Aorta (tissue), 5 donors: Measurements from ENCODE around the gene MC1R. TPM values are rescaled to one million over a fixed set of nuclear protein-coding genes. Genes with fewer than 3 reads are reported as not detected.
A peak's percentile ranks its signal among the peaks of the same experiment; 100 is the strongest.
"Not testable (repeated sequence)": the region's sequence is repeated elsewhere in the genome, so short reads cannot be mapped to it uniquely, and the experiment has no call there.

Experiments
- ATAC-seq: fragments of 200-7000 bp; cut with Tn5 transposase; one replicate; pipeline ENCODE4 v1.9.1; 2022; ENCODE audit warnings: moderate library complexity; ENCODE audit not compliant: low FRiP score
- DNase-seq, 2 donors: peaks; one replicate each; pipeline ENCODE4 v3.0.0-alpha.2; 2020
- H3K27ac ChIP-seq, 2 donors: one replicate each; pipeline ENCODE4 v1.5.1; 2013; ENCODE audit warnings: low read length in 2 of 2, mild to moderate bottlenecking in 2 of 2, moderate library complexity in 2 of 2, control low read depth in 1 of 2, inconsistent platforms in 1 of 2, low read depth in 1 of 2
- H3K27me3 ChIP-seq, 2 donors: one replicate each; pipeline ENCODE4 v1.6.1; 2013; ENCODE audit warnings: control low read depth in 1 of 2, low read length in 1 of 2, mild to moderate bottlenecking in 1 of 2, moderate library complexity in 1 of 2; ENCODE audit not compliant: insufficient read depth in 2 of 2, control insufficient read depth in 1 of 2
- H3K36me3 ChIP-seq, 2 donors: one replicate each; pipeline ENCODE4 v1.6.1; 2013; ENCODE audit warnings: control low read depth in 1 of 2, low read length in 1 of 2, mild to moderate bottlenecking in 1 of 2; ENCODE audit not compliant: insufficient read depth in 2 of 2, control insufficient read depth in 1 of 2
- H3K4me1 ChIP-seq, 2 donors: one replicate each; pipeline ENCODE4 v1.6.1; 2013; ENCODE audit warnings: low read length in 2 of 2, control low read depth in 1 of 2, mild to moderate bottlenecking in 1 of 2, moderate library complexity in 1 of 2; ENCODE audit not compliant: insufficient read depth in 2 of 2, control insufficient read depth in 1 of 2
- H3K4me3 ChIP-seq, 2 donors: one replicate each; pipeline ENCODE4 v1.5.1; 2013; ENCODE audit warnings: low read length in 2 of 2, control low read depth in 1 of 2, mild to moderate bottlenecking in 1 of 2
- H3K9me3 ChIP-seq: one replicate; pipeline ENCODE4 v1.6.1; 2013; ENCODE audit warnings: mild to moderate bottlenecking, low read length; ENCODE audit not compliant: control insufficient read depth
- WGBS, 2 donors: extraction: QIAGEN DNeasy Blood & Tissue Kit; methylation state at CpG; one replicate each; pipeline ENCODE4 v1.1.7; 2013; 5-methylcytosine and 5-hydroxymethylcytosine counted together
- intact Hi-C, 2 donors: fragments of 100-400 bp; cut with DNase I; formaldehyde crosslinking; loops; one replicate each; pipeline versions ENCODE4 v1.14.2 to v1.15.0; 2022
- long read RNA-seq, 2 donors: library from polyadenylated mRNA; unstranded; transcript quantifications; one replicate each; pipeline ENCODE4 v2.0.0, GENCODE V29; 2020 to 2021
- polyA plus RNA-seq, 2 donors: library from polyadenylated mRNA; stranded (reverse); fragments of 200-250 nt; gene quantifications; one replicate each; pipeline ENCODE4 v1.2.3, GENCODE V29; 2013
- total RNA-seq, 2 donors: library from RNA; stranded (reverse); fragmentation: NEBNext Ultra II Directional; extraction: Animal tissue kit (Norgen Biotek cat#: 25700); gene quantifications; one replicate each; pipeline ENCODE4 v1.2.1, GENCODE V29; 2021
- donor health status: healthy with polysubstance abuse.
- donor health status: Bipolar disorder and iron deficiency.
- donor health status: DM: no; HTN: no; CAD: no.
- donor health status: DM: no; HTN: no; CAD: no.
- donor health status: DM: yes; HTN: yes; CAD: no.

Gene MC1R
- total RNA-seq = 10 to 100 TPM in 1 of 2 donors, 1 to 10 TPM in 1; 4.8 to 10.2 TPM
- 10 to 100 TPM in 1 of 2 donors, 1 to 10 TPM in 1; 1.5 to 12.1 TPM for polyA plus RNA-seq
- long read RNA-seq, donor 1, transcript MC1R-202 (1 exons, 3,099 nt) = major isoform, 12 of 13 reads
- long read RNA-seq, donor 1, partial matches to known transcripts = 0 of 13 reads
- long read RNA-seq, donor 1, other reads (novel, unspliced or antisense) = 1 of 13 reads
- long read RNA-seq, donor 2, transcript MC1R-202 (1 exons, 3,099 nt) = major isoform, 7 of 7 reads
- long read RNA-seq, donor 2, partial matches to known transcripts = 0 of 7 reads
- long read RNA-seq, donor 2, other reads (novel, unspliced or antisense) = 0 of 7 reads

DNA sequence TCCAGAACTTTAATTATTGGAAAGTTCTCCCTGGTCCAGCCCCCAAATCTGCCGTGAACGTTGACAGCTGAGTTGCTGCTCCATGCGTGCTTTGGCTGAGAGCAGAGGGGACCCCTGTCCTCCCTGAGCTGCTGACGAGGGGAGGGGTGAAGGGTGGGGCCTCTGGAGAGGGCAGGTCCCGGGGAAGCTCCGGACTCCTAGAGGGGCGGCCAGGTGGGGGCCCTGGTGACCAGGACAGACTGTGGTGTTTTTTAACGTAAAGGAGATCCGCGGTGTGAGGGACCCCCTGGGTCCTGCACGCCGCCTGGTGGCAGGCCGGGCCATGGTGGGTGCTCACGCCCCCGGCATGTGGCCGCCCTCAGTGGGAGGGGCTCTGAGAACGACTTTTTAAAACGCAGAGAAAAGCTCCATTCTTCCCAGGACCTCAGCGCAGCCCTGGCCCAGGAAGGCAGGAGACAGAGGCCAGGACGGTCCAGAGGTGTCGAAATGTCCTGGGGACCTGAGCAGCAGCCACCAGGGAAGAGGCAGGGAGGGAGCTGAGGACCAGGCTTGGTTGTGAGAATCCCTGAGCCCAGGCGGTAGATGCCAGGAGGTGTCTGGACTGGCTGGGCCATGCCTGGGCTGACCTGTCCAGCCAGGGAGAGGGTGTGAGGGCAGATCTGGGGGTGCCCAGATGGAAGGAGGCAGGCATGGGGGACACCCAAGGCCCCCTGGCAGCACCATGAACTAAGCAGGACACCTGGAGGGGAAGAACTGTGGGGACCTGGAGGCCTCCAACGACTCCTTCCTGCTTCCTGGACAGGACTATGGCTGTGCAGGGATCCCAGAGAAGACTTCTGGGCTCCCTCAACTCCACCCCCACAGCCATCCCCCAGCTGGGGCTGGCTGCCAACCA lies at the start of gene MC1R:
Gene MC1R, plus strand, starts transcription at position 410 of the 895 bp plus-strand sequence. Its CDS starts 397 bp downstream, at position 807.
- DNase-seq (no peak), ATAC-seq (no peak)
- no peaks in the 10 kb centered on the region for H3K4me1 ChIP-seq
- peaks cover 0 to 2% of the 10 kb centered on the region in 2 donors for H3K27me3 ChIP-seq
- H3K4me3 ChIP-seq = no peak within 1 kb of the TSS
- H3K27ac ChIP-seq = no peak within 1 kb of the TSS
- intact Hi-C loops = no loop called here
- no peaks in the 10 kb centered on the region for H3K9me3 ChIP-seq
- WGBS, 2 donors = 5 to 8% methylated on average over 23 of the region's 23 CpGs
- H3K36me3 ChIP-seq = no peaks in the 10 kb centered on the region

DNA sequence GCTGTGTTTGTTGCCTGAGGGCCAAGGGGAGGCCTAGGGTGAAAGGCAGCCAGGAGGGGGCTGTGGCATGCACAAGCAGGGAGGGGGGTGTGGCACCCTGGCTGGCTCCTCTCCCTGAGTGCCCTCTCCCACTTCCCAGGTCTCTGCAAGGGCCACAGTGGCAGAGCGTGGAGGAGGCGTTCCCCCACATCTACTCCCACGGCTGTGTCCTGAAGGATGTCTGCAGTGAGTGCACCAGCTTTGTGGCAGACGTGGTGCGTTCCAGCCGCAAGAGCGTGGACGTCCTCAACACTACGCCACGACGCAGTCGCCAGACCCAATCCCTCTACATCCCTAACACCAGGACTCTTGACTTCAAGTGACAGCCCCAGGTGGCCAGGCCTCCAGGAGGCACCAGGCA lies 48.8 kb upstream of the MC1R start:
- no peak overlapping the region for H3K4me3 ChIP-seq
- DNase-seq (no peak), ATAC-seq (no peak)
- WGBS, 2 donors = 95% methylated on average over 12 of the region's 12 CpGs
- intact Hi-C loops = loop anchor here (5.0 to 10.0 kb wide), 4 partner anchors 43 to 168 kb away; partner anchors contain the start of genes DBNDD1 (in 1 of the 2), SPATA2L (in 1 of the 2) and SPIRE2 (in 1 of the 2)
- H3K27ac ChIP-seq = no peak overlapping the region
- peaks cover 2% of the 10 kb centered on the region for H3K9me3 ChIP-seq
- H3K36me3 ChIP-seq = no peaks in the 10 kb centered on the region
- no peaks in the 10 kb centered on the region for H3K4me1 ChIP-seq
- H3K27me3 ChIP-seq = no peaks in the 10 kb centered on the region

DNA sequence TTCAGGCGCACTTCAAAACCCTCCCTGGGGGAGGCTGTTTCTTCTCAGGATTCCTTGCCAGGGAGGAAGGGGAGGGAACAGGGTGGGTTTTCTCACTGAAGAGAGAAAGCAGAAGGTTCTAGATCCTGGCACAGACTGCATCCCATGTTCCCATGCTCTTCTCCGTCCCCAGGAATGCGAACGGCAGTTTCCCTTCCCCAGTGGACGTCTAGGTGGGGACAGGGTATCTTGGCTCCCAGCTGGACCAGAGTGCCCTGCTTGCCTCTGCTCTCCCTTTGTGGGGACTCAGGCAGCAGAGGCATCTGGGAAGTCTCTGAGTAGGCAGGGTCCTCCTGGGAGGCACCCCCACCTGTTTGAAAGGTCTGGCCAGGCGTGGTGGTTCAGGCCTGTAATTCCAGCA lies 48.2 kb upstream of the MC1R start:
- intact Hi-C loops = loop anchor here (5.0 to 10.0 kb wide), 4 partner anchors 43 to 168 kb away; partner anchors contain the start of genes DBNDD1 (in 1 of the 2), SPATA2L (in 1 of the 2) and SPIRE2 (in 1 of the 2)
- WGBS, 2 donors = 91 to 95% methylated on average over 6 of the region's 6 CpGs
- no peak for ATAC-seq

DNA sequence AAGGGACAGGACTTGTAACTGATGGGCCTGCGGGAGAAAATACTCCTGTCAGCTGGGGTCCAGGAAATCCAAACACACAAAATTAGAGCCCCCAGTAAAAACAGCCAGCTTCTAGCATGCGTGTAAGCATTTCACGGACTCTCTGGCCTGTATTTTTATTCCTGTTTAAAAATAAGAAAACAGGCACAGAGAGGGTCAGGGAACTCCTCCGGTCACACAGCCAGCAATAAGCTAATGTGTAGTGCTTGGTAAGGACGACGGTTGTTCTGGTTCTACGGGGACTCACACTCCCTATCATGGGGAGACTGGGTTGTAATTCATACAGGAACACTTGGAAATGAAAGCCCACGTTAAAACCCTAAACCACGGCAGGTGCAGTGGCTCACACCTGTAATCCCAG lies 46.8 kb upstream of the MC1R start:
- intact Hi-C loops = loop anchor here (5.0 to 10.0 kb wide), 4 partner anchors 45 to 170 kb away; partner anchors contain the start of genes DBNDD1 (in 1 of the 2), SPATA2L (in 1 of the 2) and SPIRE2 (in 1 of the 2)
- no peak overlapping the region for H3K4me3 ChIP-seq
- H3K27ac ChIP-seq = no peak overlapping the region
- no peaks in the 10 kb centered on the region for H3K27me3 ChIP-seq
- DNase-seq = no peak
- no peaks in the 10 kb centered on the region for H3K36me3 ChIP-seq
- H3K9me3 ChIP-seq = peaks cover 2% of the 10 kb centered on the region
- H3K4me1 ChIP-seq = no peaks in the 10 kb centered on the region
- 85 to 92% methylated on average over 9 of the region's 9 CpGs for WGBS, 2 donors
- no peak for ATAC-seq

More for the DNA sequence above, 48.2 kb upstream of the MC1R start:
- Histone ChIP-seq H3K4me1 (no peaks in the 10 kb centered on the region), H3K36me3 (no peaks in the 10 kb centered on the region), H3K4me3 (no peak overlapping the region), H3K27me3 (no peaks in the 10 kb centered on the region), H3K27ac (no peak overlapping the region), H3K9me3 (peaks cover 2% of the 10 kb centered on the region)
- DNase-seq = no peak

DNA sequence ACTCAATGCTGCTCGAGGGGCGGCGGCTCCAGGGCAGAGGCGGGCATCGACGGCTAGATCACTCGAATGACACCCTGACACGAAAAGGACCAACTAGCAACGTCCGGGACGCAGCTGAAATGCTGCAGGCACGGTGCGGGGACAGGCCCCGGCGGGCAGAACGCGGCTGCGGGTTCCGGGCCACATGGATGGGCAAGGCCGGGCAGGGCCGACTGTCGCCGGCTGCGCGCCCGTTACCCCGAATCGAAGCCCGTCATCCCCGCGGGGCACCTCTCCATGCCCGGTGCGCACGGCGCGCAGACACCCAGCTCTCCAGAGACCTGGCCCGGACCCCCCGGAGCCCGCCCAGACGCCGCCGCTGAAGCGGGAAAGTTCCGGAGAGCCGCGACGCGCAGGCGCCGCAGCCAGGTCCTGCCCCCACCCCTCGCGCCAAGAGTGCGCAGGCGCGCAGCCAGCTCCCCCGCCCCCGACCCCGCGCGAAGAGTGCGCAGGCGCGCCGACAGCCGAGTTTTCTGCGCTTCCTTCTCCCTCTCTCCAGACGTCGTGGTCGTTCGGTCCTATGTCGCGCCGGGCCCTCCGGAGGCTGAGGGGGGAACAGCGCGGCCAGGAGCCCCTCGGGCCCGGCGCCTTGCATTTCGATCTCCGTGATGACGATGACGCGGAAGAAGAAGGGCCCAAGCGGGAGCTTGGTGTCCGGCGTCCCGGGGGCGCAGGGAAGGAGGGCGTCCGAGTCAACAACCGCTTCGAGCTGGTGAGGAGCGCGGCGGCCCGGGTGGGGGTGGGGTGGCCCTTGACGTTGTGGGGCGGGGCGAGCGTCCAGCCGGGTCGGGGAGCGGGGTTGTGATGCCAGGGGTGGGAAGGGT lies 45.3 kb upstream of the MC1R start, which contains the start of gene TCF25:
Gene TCF25, plus strand, starts transcription at position 484 of the 863 bp plus-strand sequence. Its CDS starts 76 bp downstream, at position 560.
- peak; percentile 87 to 95 for DNase-seq
- 1% methylated on average over 64 to 104 of the region's 104 CpGs for WGBS, 2 donors
- Histone ChIP-seq H3K4me3 (peak within 1 kb of the TSS; percentile 48 to 82), H3K9me3 (no peaks in the 10 kb centered on the region), H3K36me3 (no peaks in the 10 kb centered on the region), H3K27me3 (no peaks in the 10 kb centered on the region), H3K4me1 (no peaks in the 10 kb centered on the region), H3K27ac (peak within 1 kb of the TSS; percentile 52 to 99)
- intact Hi-C loops = loop anchor here (5.0 to 10.0 kb wide), 4 partner anchors 46 to 171 kb away; partner anchors contain the start of genes DBNDD1 (in 1 of the 2), SPATA2L (in 1 of the 2) and SPIRE2 (in 1 of the 2)
- peak; percentile 87 for ATAC-seq

DNA sequence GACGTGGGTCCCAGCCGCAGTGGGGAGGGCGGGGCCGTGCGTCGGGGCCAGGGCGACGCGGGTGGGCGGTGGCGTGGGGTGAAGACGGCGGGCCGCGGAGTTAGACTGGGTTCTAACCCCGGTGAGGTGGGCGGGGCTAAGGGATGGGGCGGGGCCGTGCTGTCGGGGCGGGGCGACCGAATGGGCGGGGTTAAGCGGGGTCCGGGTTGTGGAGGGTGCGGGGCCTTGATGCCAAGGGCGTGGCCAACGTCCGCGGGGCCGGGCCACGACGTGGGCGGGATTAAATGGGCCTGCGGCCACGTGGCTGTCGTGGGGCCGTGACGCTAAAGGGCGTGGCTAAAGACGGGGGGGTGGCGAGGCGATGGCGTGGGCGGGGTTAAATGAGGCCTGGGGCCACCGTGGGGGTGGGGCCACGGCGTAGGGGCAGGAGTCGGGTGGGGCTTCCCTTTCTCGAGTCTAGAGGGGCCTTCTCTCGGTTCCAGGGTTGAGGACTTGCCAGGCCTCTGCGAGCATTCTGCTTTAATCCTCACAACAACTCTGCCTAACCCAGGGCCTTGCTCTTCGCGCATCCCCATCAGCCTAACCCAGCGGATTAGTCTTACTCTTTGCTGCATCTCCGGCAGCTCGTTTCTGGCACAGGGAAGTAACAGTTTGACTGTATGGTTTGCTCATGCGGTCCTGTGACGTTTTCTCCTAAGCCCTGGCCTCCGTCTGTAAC lies 44.5 kb upstream of the MC1R start:
- peak overlapping the region; percentile 52 to 99 for H3K27ac ChIP-seq
- H3K4me3 ChIP-seq = peak overlapping the region; percentile 36 to 82
- DNase-seq (peak; percentile 97 to 99), ATAC-seq (peak; percentile 96)
- intact Hi-C loops = loop anchor here (5.0 to 10.0 kb wide), 4 partner anchors 47 to 172 kb away; partner anchors contain the start of genes DBNDD1 (in 1 of the 2), SPATA2L (in 1 of the 2) and SPIRE2 (in 1 of the 2)
- H3K4me1 ChIP-seq = no peaks in the 10 kb centered on the region
- no peaks in the 10 kb centered on the region for H3K9me3 ChIP-seq
- H3K36me3 ChIP-seq = no peaks in the 10 kb centered on the region
- H3K27me3 ChIP-seq = no peaks in the 10 kb centered on the region
- 3% methylated on average over 39 to 61 of the region's 61 CpGs for WGBS, 2 donors

DNA sequence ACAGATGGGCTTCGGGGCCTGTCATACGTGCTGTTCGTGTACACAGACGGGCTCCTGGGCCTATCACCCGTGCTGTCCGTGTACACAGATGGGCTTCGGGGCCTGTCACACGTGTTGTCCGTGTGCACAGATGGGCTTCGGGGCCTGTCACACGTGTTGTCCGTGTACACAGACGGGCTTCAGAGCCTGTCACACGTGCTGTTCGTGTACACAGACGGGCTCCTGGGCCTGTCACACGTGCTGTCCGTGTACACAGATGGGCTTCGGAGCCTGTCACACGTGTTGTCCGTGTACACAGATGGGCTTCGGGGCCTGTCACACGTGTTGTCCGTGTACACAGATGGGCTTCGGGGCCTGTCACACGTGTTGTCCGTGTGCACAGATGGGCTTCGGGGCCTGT lies 39.5 kb upstream of the MC1R start:
- H3K4me1 ChIP-seq = not testable (repeated sequence)

More for the DNA sequence above, 39.5 kb upstream of the MC1R start:
- H3K27me3 ChIP-seq, H3K4me3 ChIP-seq, H3K9me3 ChIP-seq, ATAC-seq, H3K27ac ChIP-seq, H3K36me3 ChIP-seq, DNase-seq: not testable (repeated sequence)
- 96% methylated on average over 27 to 28 of the region's 28 CpGs for WGBS, 2 donors
- intact Hi-C loops = loop anchor here (10.0 kb wide), 2 partner anchors 96 to 136 kb away; partner anchors contain the start of gene DBNDD1 (in 1 of the 2)
